Caco-2 (cell line): Measurements from ENCODE around the gene POLR2H. TPM values are rescaled to one million over a fixed set of nuclear protein-coding genes. Genes with fewer than 3 reads are reported as not detected.

Experiments
- BruUV-seq: library from RNA; stranded (reverse); fragments of 400-500 nt; replicated peaks from 2 replicates; lab custom pipeline; 2021; lab: Mats Ljungman, UMichigan
- CTCF ChIA-PET: fragments of 300-600 bp; sonication (Branson Sonifier 250); formaldehyde crosslinking; loops from one replicate; lab custom pipeline; 2022; ENCODE audit warnings: antibody characterized with exemption; lab: Charles Lee
- POLR2A ChIA-PET: fragments of 300-600 bp; sonication (Branson Sonifier 250); formaldehyde crosslinking; loops from one replicate; lab custom pipeline; 2022; ENCODE audit warnings: antibody characterized with exemption; lab: Charles Lee
- DNase-seq, 2 experiments: peaks; one replicate each; pipeline versions ENCODE4 v3.0.0 to v3.0.0-alpha.2; 2020 to 2022
- H3K27me3 ChIP-seq: replicated peaks from 2 replicates; pipeline ENCODE4 v1.6.0; 2011; ENCODE audit warnings: low read length; ENCODE audit not compliant: control insufficient read depth, insufficient read depth
- H3K36me3 ChIP-seq: 2 replicates; pipeline ENCODE4 v1.5.1; 2011; ENCODE audit warnings: low read length; ENCODE audit not compliant: control insufficient read depth, insufficient read depth
- H3K4me1 ChIP-seq: fragments of 250-450 bp; sonication (Bioruptor Pico); 2 replicates; pipeline ENCODE4 v1.5.1; 2020; ENCODE audit warnings: mild to moderate bottlenecking
- H3K4me3 ChIP-seq: 2 replicates; pipeline ENCODE4 v1.5.1; 2011; ENCODE audit warnings: low read depth, mild to moderate bottlenecking, control low read depth, low read length
- H3K9me3 ChIP-seq: fragments of 250-450 bp; sonication (Bioruptor Pico); 2 replicates; pipeline ENCODE4 v1.5.1; 2020; ENCODE audit warnings: mild to moderate bottlenecking, moderate library complexity
- H3K27ac Mint-ChIP-seq: one replicate; pipeline ENCODE4 v1.8.0; 2022; ENCODE audit warnings: mixed read lengths; ENCODE audit not compliant: unreplicated experiment
- H3K27me3 Mint-ChIP-seq: one replicate; pipeline ENCODE4 v1.8.0; 2022; ENCODE audit warnings: mixed read lengths; ENCODE audit not compliant: insufficient read depth, unreplicated experiment
- H3K36me3 Mint-ChIP-seq: one replicate; pipeline ENCODE4 v1.8.0; 2022; ENCODE audit warnings: mild to moderate bottlenecking, mixed read lengths; ENCODE audit not compliant: insufficient read depth, unreplicated experiment
- H3K4me1 Mint-ChIP-seq: one replicate; pipeline ENCODE4 v1.8.0; 2022; ENCODE audit warnings: low read depth, mixed read lengths; ENCODE audit not compliant: unreplicated experiment
- H3K4me3 Mint-ChIP-seq: one replicate; pipeline ENCODE4 v1.8.0; 2022; ENCODE audit warnings: mild to moderate bottlenecking, moderate library complexity, mixed read lengths; ENCODE audit not compliant: unreplicated experiment
- H3K9me3 Mint-ChIP-seq: one replicate; pipeline ENCODE4 v1.8.0; 2022; ENCODE audit warnings: mixed read lengths; ENCODE audit not compliant: unreplicated experiment
- CTCF ChIP-seq, 2 experiments: fragments of 200-600 bp in 1 of 2; IDR thresholded peaks; 1 replicate in 1 of 2; 2 replicates in 1 of 2; pipeline versions ENCODE4 v1.5.1 to v1.8.0; 2011 to 2022; ENCODE audit warnings: antibody characterized with exemption in 1 of 2, control low read depth in 1 of 2, inconsistent platforms in 1 of 2, low read depth in 1 of 2, low read length in 1 of 2, mild to moderate bottlenecking in 1 of 2, moderate library complexity in 1 of 2; ENCODE audit not compliant: insufficient read depth in 1 of 2, severe bottlenecking in 1 of 2, unreplicated experiment in 1 of 2
- intact Hi-C: fragments of 100-400 bp; cut with micrococcal nuclease; formaldehyde crosslinking; loops from one replicate; pipeline ENCODE4 v1.10.0; 2022; ENCODE audit not compliant: unreplicated experiment
- total RNA-seq: library from RNA; stranded (reverse); gene quantifications from 2 replicates; pipeline ENCODE4 v1.2.3, GENCODE V29; 2022

Gene POLR2H
- total RNA-seq, 1 experiment from 2014 or later = 101 TPM

GRCh38 chr3:184348057-184348382 is 13.5 kb upstream of the POLR2H start:
- H3K36me3 ChIP-seq = no peaks in the 10 kb centered on the region
- ChIA-PET CTCF (no interaction called here), POLR2A (no interaction called here)
- no peak overlapping the region for H3K4me3 ChIP-seq
- no peaks in the 10 kb centered on the region for H3K9me3 ChIP-seq
- Mint-ChIP-seq H3K9me3 (no peaks in the 10 kb centered on the region), H3K4me1 (peaks cover 8% of the 10 kb centered on the region), H3K27ac (no peak overlapping the region), H3K27me3 (no peaks in the 10 kb centered on the region), H3K4me3 (no peak overlapping the region), H3K36me3 (peaks cover 35% of the 10 kb centered on the region)
- TF ChIP-seq CTCF (IDR thresholded peaks at IDR 0.05; ENCODE audit: insufficient read depth in 1 of 2, low read depth in 1 of 2, low read length in 1 of 2, severe bottlenecking in 1 of 2, unreplicated experiment in 1 of 2) = no peak
- BruUV-seq = no TSS peak
- no peaks in the 10 kb centered on the region for H3K4me1 ChIP-seq
- H3K27me3 ChIP-seq = no peaks in the 10 kb centered on the region
- DNase-seq = no peak
- intact Hi-C loops = no loop called here

DNA sequence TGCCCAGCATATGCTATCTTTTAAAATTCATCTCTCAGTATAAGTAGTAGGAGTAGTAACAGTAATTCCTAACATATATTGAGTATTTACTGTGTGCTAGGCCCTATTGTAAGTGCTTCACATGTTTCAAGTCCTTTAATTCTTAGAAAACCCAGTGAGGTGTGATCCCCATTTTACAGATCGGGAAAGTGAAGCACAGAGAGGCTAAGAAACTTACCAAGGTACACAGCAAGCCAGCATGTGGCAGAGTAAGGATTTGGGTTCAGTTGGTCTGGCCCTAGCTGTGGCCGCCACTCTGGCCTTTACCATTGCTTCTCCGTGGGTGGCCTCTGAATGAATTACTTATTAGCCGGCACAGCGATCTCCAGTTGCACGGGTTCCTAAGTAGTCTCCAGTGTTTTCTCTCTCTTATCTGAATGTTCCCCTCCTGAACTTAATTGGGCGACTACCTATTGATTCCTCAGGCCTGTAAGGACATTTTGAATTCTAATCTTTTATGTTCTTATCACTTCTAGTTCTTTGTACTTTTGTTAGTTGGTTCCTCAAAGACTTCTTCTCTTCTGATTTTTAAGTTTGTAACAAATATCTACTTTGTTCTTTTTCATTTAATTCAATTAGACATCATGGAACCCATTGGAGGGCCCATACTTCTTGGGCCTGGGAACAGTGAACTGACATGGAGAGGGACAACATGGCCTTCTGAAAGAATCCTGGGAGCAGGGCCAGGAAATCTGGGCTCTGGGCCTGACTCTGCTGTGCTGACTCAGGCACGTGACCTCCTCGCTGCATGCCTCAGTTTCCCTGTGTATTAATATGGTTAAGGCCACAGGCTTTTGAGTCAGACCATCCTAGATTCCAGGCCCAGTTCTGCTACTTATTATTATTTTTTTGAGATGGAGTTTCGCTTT is 11.7 kb upstream of the POLR2H start:
- POLR2A ChIA-PET = interaction anchor here (1.4 kb wide), 1 partner anchor 13 kb away, joined by 7 read pairs; no protein-coding TSS in a partner anchor
- H3K36me3 Mint-ChIP-seq = peaks cover 35% of the 10 kb centered on the region
- Histone ChIP-seq H3K27me3 (no peaks in the 10 kb centered on the region), H3K9me3 (no peaks in the 10 kb centered on the region), H3K4me3 (no peak overlapping the region), H3K4me1 (no peaks in the 10 kb centered on the region), H3K36me3 (no peaks in the 10 kb centered on the region)
- CTCF ChIA-PET = no interaction called here
- no peaks in the 10 kb centered on the region for H3K9me3 Mint-ChIP-seq
- peaks cover 8% of the 10 kb centered on the region for H3K4me1 Mint-ChIP-seq
- no peak for DNase-seq
- intact Hi-C loops = no loop called here
- H3K27ac Mint-ChIP-seq = no peak overlapping the region
- no peak for TF ChIP-seq CTCF (IDR thresholded peaks at IDR 0.05; ENCODE audit: insufficient read depth in 1 of 2, low read depth in 1 of 2, low read length in 1 of 2, severe bottlenecking in 1 of 2, unreplicated experiment in 1 of 2)
- no peaks in the 10 kb centered on the region for H3K27me3 Mint-ChIP-seq
- BruUV-seq = no TSS peak
- H3K4me3 Mint-ChIP-seq = no peak overlapping the region

- no peaks in the 10 kb centered on the region for H3K9me3 Mint-ChIP-seq
- no peak overlapping the region for H3K4me3 ChIP-seq
- H3K36me3 Mint-ChIP-seq = peaks cover 31% of the 10 kb centered on the region
- H3K4me3 Mint-ChIP-seq = no peak overlapping the region
- DNase-seq = no peak
- H3K36me3 ChIP-seq = peaks cover 1% of the 10 kb centered on the region; the same call in 1 of the 2 replicates
- H3K4me1 Mint-ChIP-seq = peaks cover 4% of the 10 kb centered on the region
- H3K27me3 Mint-ChIP-seq = no peaks in the 10 kb centered on the region
- H3K27ac Mint-ChIP-seq = no peak overlapping the region
- no peak for TF ChIP-seq CTCF (IDR thresholded peaks at IDR 0.05; ENCODE audit: insufficient read depth in 1 of 2, low read depth in 1 of 2, low read length in 1 of 2, severe bottlenecking in 1 of 2, unreplicated experiment in 1 of 2)
- H3K9me3 ChIP-seq = no peaks in the 10 kb centered on the region
- no peaks in the 10 kb centered on the region for H3K27me3 ChIP-seq
- BruUV-seq = no TSS peak
- ChIA-PET POLR2A (interaction anchor here (1.4 kb wide), 1 partner anchor 12 kb away, joined by 7 read pairs; no protein-coding TSS in a partner anchor), CTCF (interaction anchor here (1.6 kb wide), 1 partner anchor 11 kb away, joined by 5 read pairs; the partner anchor contains the start of genes CLCN2 and POLR2H)
- intact Hi-C loops = no loop called here
- no peaks in the 10 kb centered on the region for H3K4me1 ChIP-seq
These were observed 10.9 kb upstream of the POLR2H start for GRCh38 chr3:184350618-184351017.
